Measurements from ENCODE around the gene PIGM.

PIGM gene

GRCh38 chr1:160043543-160043942, 11.8 kb upstream of the PIGM start:
- no peaks in the 10 kb centered on the region for H3K79me2 ChIP-seq
- H2AFZ ChIP-seq, result no peak overlapping the region
- no peaks in the 10 kb centered on the region for H3K9me3 ChIP-seq (ENCODE audit: control insufficient read depth, low read length)
- TF ChIP-seq CTCF (IDR thresholded peaks at IDR 0.05), result no peak
- no peaks in the 10 kb centered on the region for H3K36me3 ChIP-seq (ENCODE audit: control insufficient read depth, insufficient read depth, low read length)
- H3K4me1 ChIP-seq, result no peaks in the 10 kb centered on the region
- H3K9ac ChIP-seq, result no peak overlapping the region
- H3K4me2 ChIP-seq (ENCODE audit: low read length), result no peak overlapping the region
- no peak overlapping the region for H3K27ac ChIP-seq
- no peaks in the 10 kb centered on the region for H3K27me3 ChIP-seq (ENCODE audit: control insufficient read depth, insufficient read depth, low read length)
- no peak overlapping the region for H3K4me3 ChIP-seq (ENCODE audit: low read depth, low read length)

GRCh38 chr1:160040476-160040875, 8.7 kb upstream of the PIGM start:
- Histone ChIP-seq H3K4me3 (ENCODE audit: low read depth, low read length) (no peak overlapping the region), H2AFZ (no peak overlapping the region), H3K36me3 (ENCODE audit: control insufficient read depth, insufficient read depth, low read length) (no peaks in the 10 kb centered on the region), H3K4me2 (ENCODE audit: low read length) (no peak overlapping the region), H3K27me3 (ENCODE audit: control insufficient read depth, insufficient read depth, low read length) (no peaks in the 10 kb centered on the region), H3K9ac (no peak overlapping the region), H3K9me3 (ENCODE audit: control insufficient read depth, low read length) (no peaks in the 10 kb centered on the region), H3K27ac (no peak overlapping the region), H3K79me2 (no peaks in the 10 kb centered on the region), H3K4me1 (no peaks in the 10 kb centered on the region)
- TF ChIP-seq CTCF (IDR thresholded peaks at IDR 0.05), result no peak

GRCh38 chr1:160032165-160032820, 503 bp upstream of the PIGM start:
- TF ChIP-seq CTCF (IDR thresholded peaks at IDR 0.05), result no peak
- no peaks in the 10 kb centered on the region for H3K4me1 ChIP-seq
- H3K27ac ChIP-seq, result peak overlapping the region; percentile 70
- H3K27me3 ChIP-seq (ENCODE audit: control insufficient read depth, insufficient read depth, low read length), result no peaks in the 10 kb centered on the region
- H3K79me2 ChIP-seq, result no peaks in the 10 kb centered on the region
- peak overlapping the region; percentile 70 for H3K4me2 ChIP-seq (ENCODE audit: low read length)
- H2AFZ ChIP-seq, result peak overlapping the region; percentile 93
- no peaks in the 10 kb centered on the region for H3K9me3 ChIP-seq (ENCODE audit: control insufficient read depth, low read length)
- no peak overlapping the region for H3K9ac ChIP-seq
- H3K4me3 ChIP-seq (ENCODE audit: low read depth, low read length), result peak overlapping the region; percentile 89
- H3K36me3 ChIP-seq (ENCODE audit: control insufficient read depth, insufficient read depth, low read length), result no peaks in the 10 kb centered on the region

- peak overlapping the region; percentile 70 for H3K4me2 ChIP-seq (ENCODE audit: low read length)
- H3K4me3 ChIP-seq (ENCODE audit: low read depth, low read length), result peak overlapping the region; percentile 89
- H3K36me3 ChIP-seq (ENCODE audit: control insufficient read depth, insufficient read depth, low read length), result no peaks in the 10 kb centered on the region
- peak overlapping the region; percentile 11 for H3K9ac ChIP-seq
- peak overlapping the region; percentile 93 for H2AFZ ChIP-seq
- H3K27me3 ChIP-seq (ENCODE audit: control insufficient read depth, insufficient read depth, low read length), result no peaks in the 10 kb centered on the region
- H3K9me3 ChIP-seq (ENCODE audit: control insufficient read depth, low read length), result no peaks in the 10 kb centered on the region
- peak overlapping the region; percentile 70 for H3K27ac ChIP-seq
- H3K4me1 ChIP-seq, result no peaks in the 10 kb centered on the region
- TF ChIP-seq CTCF (IDR thresholded peaks at IDR 0.05), result no peak
- H3K79me2 ChIP-seq, result no peaks in the 10 kb centered on the region
Measured at GRCh38 chr1:160030657-160031364, 979 bp downstream of the PIGM start.

Measured in parathyroid adenoma (tissue), 2 donors.